GM21515 (cell line): ENCODE results near the gene TTC6.

Experiments
- ATAC-seq: cut with Tn5 transposase; IDR thresholded peaks from one replicate; pipeline ENCODE4 v1.9.1; 2021; ENCODE audit not compliant: unreplicated experiment

TTC6 gene

GRCh38 chr14:37595809-37596621 lies 586 bp downstream of the TTC6 start:
- no peak for ATAC-seq

- ATAC-seq: no peak
These were observed 1.5 kb downstream of the TTC6 start for GRCh38 chr14:37596790-37597472.

- no peak for ATAC-seq
These were observed 2.1 kb downstream of the TTC6 start for GRCh38 chr14:37597538-37597913.

GRCh38 chr14:37597914-37598746 lies 2.7 kb downstream of the TTC6 start:
- ATAC-seq: no peak

- no peak for ATAC-seq
These were observed 3.5 kb downstream of the TTC6 start for GRCh38 chr14:37598747-37599506.

GRCh38 chr14:37599507-37600368 lies 4.3 kb downstream of the TTC6 start:
- no peak for ATAC-seq

- ATAC-seq: no peak
These were observed 5.7 kb downstream of the TTC6 start for GRCh38 chr14:37600880-37601741.

GRCh38 chr14:37601865-37602264 lies 6.4 kb downstream of the TTC6 start:
- ATAC-seq: no peak

- no peak for ATAC-seq
These were observed 7.4 kb downstream of the TTC6 start for GRCh38 chr14:37602605-37603453.

GRCh38 chr14:37603688-37604251 lies 8.3 kb downstream of the TTC6 start:
- no peak for ATAC-seq

- no peak for ATAC-seq
These were observed 11.2 kb downstream of the TTC6 start for GRCh38 chr14:37606678-37607077.

GRCh38 chr14:37608649-37609048 lies 13.2 kb downstream of the TTC6 start:
- no peak for ATAC-seq

GRCh38 chr14:37610945-37611523 lies 15.6 kb downstream of the TTC6 start:
- ATAC-seq: no peak

GRCh38 chr14:37615582-37616289 lies 20.3 kb downstream of the TTC6 start:
- ATAC-seq: no peak

GRCh38 chr14:37616853-37617252 lies 21.4 kb downstream of the TTC6 start:
- ATAC-seq: no peak

GRCh38 chr14:37617864-37618365 lies 22.5 kb downstream of the TTC6 start:
- no peak for ATAC-seq
